HEK293 (cell line): ENCODE results near the gene DPYSL5.

Source experiments
- ZBTB11 ChIP-seq: fragments of 450-650 bp; formaldehyde crosslinking; conservative IDR thresholded peaks from 2 replicates; pipeline ENCODE4 v1.5.1; 2016; ENCODE audit warnings: low read depth, missing biosample characterization, missing genetic modification characterization
- ZNF423 ChIP-seq: fragments of 450-650 bp; formaldehyde crosslinking; IDR thresholded peaks from 2 replicates; pipeline ENCODE4 v1.5.1; 2016; ENCODE audit warnings: missing biosample characterization, missing genetic modification characterization

- TF ChIP-seq ZBTB11 (tag by site-specific recombination) (no peak), ZNF423 (tag by site-specific recombination) (no peak)
These were observed 77.3 kb downstream of the DPYSL5 start for GRCh38 chr2:26925100-26925791.
